Upper lobe of left lung (tissue), 4 donors: ENCODE data around the gene UNC13C.

Experiments
- POLR2A ChIP-seq, 4 donors: fragments of 450-650 bp; IDR thresholded peaks; one replicate each; pipeline ENCODE4 v1.5.1; 2016 to 2017; ENCODE audit warnings: antibody characterized with exemption in 4 of 4, mild to moderate bottlenecking in 2 of 4
- TF ChIP-seq, protein P1 (sequence below), 6 experiments: fragments of 450-650 bp in 4 of 6; fragments of 200-600 bp in 2 of 6; sonication (generic) in 2 of 6; IDR thresholded peaks; one replicate each; pipeline ENCODE4 v1.5.1; 2016 to 2019; ENCODE audit warnings: antibody characterized with exemption in 6 of 6

DNA sequence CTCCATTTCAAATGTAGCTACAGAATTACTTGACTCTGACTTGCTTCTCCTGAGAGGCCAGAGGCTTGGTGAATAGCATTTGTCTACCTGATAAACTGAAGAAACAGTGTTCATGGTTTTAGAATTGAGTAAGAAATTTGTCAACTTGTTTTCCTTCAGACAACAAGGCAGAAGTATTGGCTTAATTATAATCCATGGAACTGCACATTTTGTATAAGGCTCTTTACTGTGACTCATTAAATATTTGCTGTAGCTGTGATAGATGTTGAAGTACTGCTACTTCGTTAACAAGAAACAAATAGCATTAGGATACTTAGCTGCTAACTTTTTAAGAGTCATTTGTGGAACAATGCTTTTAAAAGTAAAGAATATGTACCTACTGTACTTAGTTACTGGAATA, 4.6 kb downstream of the UNC13C start:
- TF ChIP-seq, protein P1, sequence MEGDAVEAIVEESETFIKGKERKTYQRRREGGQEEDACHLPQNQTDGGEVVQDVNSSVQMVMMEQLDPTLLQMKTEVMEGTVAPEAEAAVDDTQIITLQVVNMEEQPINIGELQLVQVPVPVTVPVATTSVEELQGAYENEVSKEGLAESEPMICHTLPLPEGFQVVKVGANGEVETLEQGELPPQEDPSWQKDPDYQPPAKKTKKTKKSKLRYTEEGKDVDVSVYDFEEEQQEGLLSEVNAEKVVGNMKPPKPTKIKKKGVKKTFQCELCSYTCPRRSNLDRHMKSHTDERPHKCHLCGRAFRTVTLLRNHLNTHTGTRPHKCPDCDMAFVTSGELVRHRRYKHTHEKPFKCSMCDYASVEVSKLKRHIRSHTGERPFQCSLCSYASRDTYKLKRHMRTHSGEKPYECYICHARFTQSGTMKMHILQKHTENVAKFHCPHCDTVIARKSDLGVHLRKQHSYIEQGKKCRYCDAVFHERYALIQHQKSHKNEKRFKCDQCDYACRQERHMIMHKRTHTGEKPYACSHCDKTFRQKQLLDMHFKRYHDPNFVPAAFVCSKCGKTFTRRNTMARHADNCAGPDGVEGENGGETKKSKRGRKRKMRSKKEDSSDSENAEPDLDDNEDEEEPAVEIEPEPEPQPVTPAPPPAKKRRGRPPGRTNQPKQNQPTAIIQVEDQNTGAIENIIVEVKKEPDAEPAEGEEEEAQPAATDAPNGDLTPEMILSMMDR (IDR thresholded peaks at IDR 0.05): no peak
- no peak for TF ChIP-seq POLR2A (IDR thresholded peaks at IDR 0.05)
